ENCODE measurements around the gene VCAM1.

The VCAM1 gene

GRCh38 chr1:100714599-100714998, 4.9 kb upstream of the VCAM1 start:
- Histone ChIP-seq H3K9ac (ENCODE audit: low read length) (no peak overlapping the region), H4K20me1 (ENCODE audit: low read depth, low read length) (no peaks in the 10 kb centered on the region), H3F3A (ENCODE audit: insufficient read depth) (no peaks in the 10 kb centered on the region), H3K9me2 (replicated peaks; ENCODE audit: insufficient read depth, low read length) (no peaks in the 10 kb centered on the region), H3K27ac (ENCODE audit: low read depth, low read length) (no peak overlapping the region), H3K9me3 (ENCODE audit: insufficient read depth, low read length) (no peaks in the 10 kb centered on the region), H3K27me3 (ENCODE audit: low read length) (no peaks in the 10 kb centered on the region), H3K79me2 (ENCODE audit: insufficient read depth, low read length) (no peaks in the 10 kb centered on the region), H2AFZ (ENCODE audit: low read depth, low read length, severe bottlenecking) (no peak overlapping the region), H3K4me2 (ENCODE audit: low read depth, low read length, poor library complexity, severe bottlenecking) (no peak overlapping the region), H3K4me3 (ENCODE audit: insufficient read depth, low read length, poor library complexity, severe bottlenecking) (no peak overlapping the region), H3K36me3 (ENCODE audit: low read length) (no peaks in the 10 kb centered on the region)
- TF ChIP-seq CTCF (IDR thresholded peaks at IDR 0.05; ENCODE audit: insufficient read depth, low read length, poor library complexity, severe bottlenecking) (no peak), EZH2phosphoT487 (conservative IDR thresholded peaks at IDR 0.05; ENCODE audit: low read length) (no peak)

- Histone ChIP-seq H3K9ac (ENCODE audit: low read length) (no peak overlapping the region), H3K9me3 (ENCODE audit: insufficient read depth, low read length) (no peaks in the 10 kb centered on the region), H3K36me3 (ENCODE audit: low read length) (no peaks in the 10 kb centered on the region)
Measured at GRCh38 chr1:100717218-100717617, 2.3 kb upstream of the VCAM1 start.

GRCh38 chr1:100718581-100718980, 961 bp upstream of the VCAM1 start:
- no peaks in the 10 kb centered on the region for H3F3A ChIP-seq (ENCODE audit: insufficient read depth)
- H3K9ac ChIP-seq (ENCODE audit: low read length), result no peak overlapping the region
- H3K4me2 ChIP-seq (ENCODE audit: low read depth, low read length, poor library complexity, severe bottlenecking), result no peak overlapping the region
- H3K27me3 ChIP-seq (ENCODE audit: low read length), result no peaks in the 10 kb centered on the region
- no peak overlapping the region for H3K4me3 ChIP-seq (ENCODE audit: insufficient read depth, low read length, poor library complexity, severe bottlenecking)
- no peaks in the 10 kb centered on the region for H4K20me1 ChIP-seq (ENCODE audit: low read depth, low read length)
- no peaks in the 10 kb centered on the region for H3K36me3 ChIP-seq (ENCODE audit: low read length)
- TF ChIP-seq CTCF (IDR thresholded peaks at IDR 0.05; ENCODE audit: insufficient read depth, low read length, poor library complexity, severe bottlenecking), result no peak
- no peak for TF ChIP-seq EZH2phosphoT487 (conservative IDR thresholded peaks at IDR 0.05; ENCODE audit: low read length)
- H3K9me2 ChIP-seq (replicated peaks; ENCODE audit: insufficient read depth, low read length), result no peaks in the 10 kb centered on the region
- H3K79me2 ChIP-seq (ENCODE audit: insufficient read depth, low read length), result no peaks in the 10 kb centered on the region
- no peak overlapping the region for H2AFZ ChIP-seq (ENCODE audit: low read depth, low read length, severe bottlenecking)
- H3K9me3 ChIP-seq (ENCODE audit: insufficient read depth, low read length), result no peaks in the 10 kb centered on the region
- H3K27ac ChIP-seq (ENCODE audit: low read depth, low read length), result no peak overlapping the region

More at GRCh38 chr1:100717218-100717617, 2.3 kb upstream of the VCAM1 start:
- Histone ChIP-seq H3K79me2 (ENCODE audit: insufficient read depth, low read length) (no peaks in the 10 kb centered on the region), H3K4me2 (ENCODE audit: low read depth, low read length, poor library complexity, severe bottlenecking) (no peak overlapping the region), H3F3A (ENCODE audit: insufficient read depth) (no peaks in the 10 kb centered on the region), H2AFZ (ENCODE audit: low read depth, low read length, severe bottlenecking) (no peak overlapping the region), H4K20me1 (ENCODE audit: low read depth, low read length) (no peaks in the 10 kb centered on the region), H3K4me3 (ENCODE audit: insufficient read depth, low read length, poor library complexity, severe bottlenecking) (no peak overlapping the region), H3K27ac (ENCODE audit: low read depth, low read length) (no peak overlapping the region), H3K27me3 (ENCODE audit: low read length) (no peaks in the 10 kb centered on the region), H3K9me2 (replicated peaks; ENCODE audit: insufficient read depth, low read length) (no peaks in the 10 kb centered on the region)
- TF ChIP-seq CTCF (IDR thresholded peaks at IDR 0.05; ENCODE audit: insufficient read depth, low read length, poor library complexity, severe bottlenecking) (no peak), EZH2phosphoT487 (conservative IDR thresholded peaks at IDR 0.05; ENCODE audit: low read length) (no peak)

Measured in SU-DHL-6 (cell line).